Subcutaneous abdominal adipose tissue (tissue), 5 donors: ENCODE results near the gene HNRNPA3.
"Not testable (repeated sequence)": the region's sequence is repeated elsewhere in the genome, so short reads cannot be mapped to it uniquely, and the experiment has no call there.

Experiments used
- H3K27ac ChIP-seq: one replicate; pipeline ENCODE4 v1.7.0; 2013; ENCODE audit warnings: low read depth, mild to moderate bottlenecking, inconsistent platforms, low read length, moderate library complexity
- H3K27me3 ChIP-seq, 5 donors: one replicate each; pipeline ENCODE4 v1.7.0; 2013; ENCODE audit warnings: low read length in 5 of 5, inconsistent platforms in 1 of 5; ENCODE audit not compliant: control insufficient read depth in 5 of 5, insufficient read depth in 4 of 5
- H3K36me3 ChIP-seq, 5 donors: one replicate each; pipeline ENCODE4 v1.7.0; 2013; ENCODE audit warnings: low read length in 5 of 5; ENCODE audit not compliant: control insufficient read depth in 5 of 5, insufficient read depth in 5 of 5
- H3K4me1 ChIP-seq, 5 donors: one replicate each; pipeline ENCODE4 v1.7.0; 2013; ENCODE audit warnings: low read length in 5 of 5, mild to moderate bottlenecking in 3 of 5, moderate library complexity in 1 of 5; ENCODE audit not compliant: control insufficient read depth in 5 of 5, insufficient read depth in 5 of 5
- H3K4me3 ChIP-seq, 5 donors: one replicate each; pipeline ENCODE4 v1.7.0; 2013; ENCODE audit warnings: low read length in 5 of 5, low read depth in 1 of 5
- H3K9ac ChIP-seq, 5 donors: one replicate each; pipeline ENCODE4 v1.7.0; 2013; ENCODE audit warnings: low read length in 5 of 5, mild to moderate bottlenecking in 4 of 5, moderate library complexity in 3 of 5
- H3K9me3 ChIP-seq, 5 donors: one replicate each; pipeline ENCODE4 v1.7.0; 2013; ENCODE audit warnings: low read length in 5 of 5; ENCODE audit not compliant: control insufficient read depth in 5 of 5
- donor health status: healthy.
- donor health status: healthy.
- donor health status: healthy.
- donor health status: healthy.
- donor health status: healthy.

HNRNPA3 gene

GRCh38 chr2:177211576-177212105 lies 953 bp upstream of the HNRNPA3 start:
- Histone ChIP-seq H3K27ac (peak overlapping the region; percentile 100), H3K9ac (peak overlapping the region; percentile 87 to 94 (median 92)), H3K4me1 (peaks cover 0 to 41% (median 38%) of the 10 kb centered on the region in 5 donors)

DNA sequence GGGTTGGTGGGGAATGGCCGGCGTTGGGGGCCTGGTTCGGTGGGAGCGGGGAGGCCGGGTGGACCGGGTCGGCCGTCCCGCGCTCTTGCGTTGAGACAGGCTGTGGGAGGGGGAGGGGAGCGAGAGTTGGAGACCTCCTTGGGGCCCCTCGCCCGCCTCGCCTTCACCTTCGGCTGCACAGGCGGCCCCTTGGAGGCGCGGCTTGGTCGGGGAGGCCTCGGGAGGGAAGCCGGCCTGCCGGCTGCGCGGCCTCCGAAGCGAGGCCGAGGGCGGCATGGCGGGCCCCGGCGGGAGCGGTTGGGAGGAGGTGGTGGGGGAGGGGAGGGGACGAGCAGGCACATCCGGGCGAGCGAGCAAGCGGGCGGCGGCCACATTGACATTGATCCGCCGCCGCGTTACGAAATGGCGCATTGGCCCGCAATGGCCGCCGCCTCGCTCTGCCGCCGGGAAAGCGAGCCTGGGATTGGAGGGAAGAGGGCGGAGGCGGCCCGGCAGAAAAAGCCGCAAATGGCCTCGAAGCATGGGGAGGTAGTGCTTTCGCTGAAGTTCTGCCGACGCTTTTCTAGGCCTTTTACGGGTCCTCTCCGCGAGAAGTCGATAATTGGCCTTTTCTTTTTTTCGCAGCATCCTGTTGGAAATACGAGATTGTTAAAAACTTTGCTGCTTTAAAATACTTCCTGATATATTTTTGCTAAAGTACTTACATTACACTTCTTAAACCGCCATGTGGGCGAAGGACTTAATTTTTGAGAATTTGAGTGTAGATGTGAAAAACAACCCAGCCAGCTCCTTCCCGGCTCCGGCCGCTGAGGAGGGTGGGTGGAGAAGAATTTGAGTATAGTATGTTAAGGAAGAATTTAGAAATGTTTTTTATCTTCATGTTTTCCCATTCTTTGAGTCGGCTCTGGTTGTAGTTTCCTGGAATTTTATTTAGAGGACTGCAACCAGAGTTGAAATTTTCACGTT lies 580 bp downstream of the HNRNPA3 start:
- Histone ChIP-seq H3K27ac (peak overlapping the region; percentile 100), H3K4me1 (peaks cover 0 to 49% (median 38%) of the 10 kb centered on the region in 5 donors), H3K9ac (peak overlapping the region; percentile 83 to 94 (median 93)), H3K27me3 (no peaks in the 10 kb centered on the region), H3K36me3 (peaks cover 9 to 28% (median 22%) of the 10 kb centered on the region in 5 donors), H3K4me3 (peak overlapping the region; percentile 83 to 92 (median 84)), H3K9me3 (no peaks in the 10 kb centered on the region)

More at GRCh38 chr2:177211576-177212105, 953 bp upstream of the HNRNPA3 start:
- Histone ChIP-seq H3K27me3 (no peaks in the 10 kb centered on the region), H3K4me3 (peak overlapping the region; percentile 62 to 83 (median 74)), H3K36me3 (peaks cover 6 to 13% (median 9%) of the 10 kb centered on the region in 5 donors), H3K9me3 (no peaks in the 10 kb centered on the region)

GRCh38 chr2:177217247-177217843 lies 4.8 kb downstream of the HNRNPA3 start:
- Histone ChIP-seq H3K4me1 (peaks cover 0 to 47% (median 28%) of the 10 kb centered on the region in 5 donors), H3K27ac (peak overlapping the region; percentile 54), H3K9ac (peak overlapping the region in 2 of 5 donors; percentile 8 to 41), H3K9me3 (no peaks in the 10 kb centered on the region), H3K36me3 (peaks cover 41 to 65% (median 50%) of the 10 kb centered on the region in 5 donors), H3K4me3 (no peak overlapping the region), H3K27me3 (no peaks in the 10 kb centered on the region)

DNA sequence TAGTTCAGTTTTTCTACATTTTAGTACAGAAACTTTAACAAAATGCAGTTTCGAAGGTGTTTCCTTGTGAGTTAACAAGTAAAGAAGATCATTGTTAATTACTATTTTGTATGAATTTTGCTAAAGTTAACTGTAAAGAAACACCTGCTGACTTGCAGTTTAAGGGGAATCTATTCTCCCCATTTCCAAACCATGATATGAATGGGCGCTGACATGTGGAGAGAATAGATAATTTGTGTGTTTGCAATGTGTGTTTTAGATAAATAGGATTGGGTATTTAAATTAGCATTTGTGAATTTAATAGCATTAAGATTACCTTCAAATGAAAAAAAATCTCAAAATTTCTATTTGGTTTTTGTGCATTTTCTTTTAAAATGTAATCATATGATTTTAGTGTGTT lies 7.2 kb downstream of the HNRNPA3 start:
- H3K36me3 ChIP-seq = peaks cover 50 to 78% (median 57%) of the 10 kb centered on the region in 5 donors
- not testable (repeated sequence) for H3K9ac ChIP-seq, H3K9me3 ChIP-seq, H3K27ac ChIP-seq, H3K4me3 ChIP-seq, H3K27me3 ChIP-seq
- H3K4me1 ChIP-seq = peaks cover 0 to 33% (median 15%) of the 10 kb centered on the region in 5 donors

GRCh38 chr2:177221534-177221933 lies 8.9 kb downstream of the HNRNPA3 start:
- Histone ChIP-seq H3K9ac (no peak overlapping the region), H3K27ac (peak overlapping the region; percentile 13), H3K4me1 (peaks cover 0 to 19% (median 4%) of the 10 kb centered on the region in 5 donors), H3K9me3 (no peaks in the 10 kb centered on the region), H3K36me3 (peaks cover 46 to 70% (median 55%) of the 10 kb centered on the region in 5 donors), H3K27me3 (no peaks in the 10 kb centered on the region), H3K4me3 (no peak overlapping the region)

GRCh38 chr2:177221970-177222369 lies 9.4 kb downstream of the HNRNPA3 start:
- Histone ChIP-seq H3K27ac (peak overlapping the region; percentile 13), H3K9me3 (no peaks in the 10 kb centered on the region), H3K36me3 (peaks cover 46 to 65% (median 51%) of the 10 kb centered on the region in 5 donors), H3K4me1 (peaks cover 0 to 17% (median 4%) of the 10 kb centered on the region in 5 donors), H3K4me3 (no peak overlapping the region), H3K27me3 (no peaks in the 10 kb centered on the region), H3K9ac (no peak overlapping the region)

DNA sequence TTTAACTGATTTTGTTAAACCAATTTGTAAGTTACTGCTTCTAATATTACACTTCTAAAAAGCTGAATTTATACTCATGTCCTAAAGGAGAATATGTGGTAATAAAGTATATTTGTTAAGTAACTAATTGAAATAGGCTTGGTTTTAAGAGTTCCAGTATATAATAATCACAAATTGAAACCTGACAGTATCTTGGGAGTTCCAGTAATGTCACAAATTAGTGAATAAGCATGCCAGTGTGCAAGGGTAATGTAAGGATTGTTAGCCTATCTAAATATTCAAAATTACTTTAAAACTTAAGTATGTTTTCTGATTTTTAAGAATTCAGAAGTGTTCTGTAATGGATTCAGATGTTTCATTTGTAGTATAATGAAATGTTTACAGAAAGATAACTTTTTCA lies 10.8 kb downstream of the HNRNPA3 start:
- Histone ChIP-seq H3K4me1 (peaks cover 0 to 13% (median 2%) of the 10 kb centered on the region in 5 donors), H3K27ac (peak overlapping the region; percentile 61), H3K36me3 (peaks cover 38 to 54% (median 40%) of the 10 kb centered on the region in 5 donors)
- H3K9me3 ChIP-seq, H3K4me3 ChIP-seq, H3K9ac ChIP-seq, H3K27me3 ChIP-seq: not testable (repeated sequence)

DNA sequence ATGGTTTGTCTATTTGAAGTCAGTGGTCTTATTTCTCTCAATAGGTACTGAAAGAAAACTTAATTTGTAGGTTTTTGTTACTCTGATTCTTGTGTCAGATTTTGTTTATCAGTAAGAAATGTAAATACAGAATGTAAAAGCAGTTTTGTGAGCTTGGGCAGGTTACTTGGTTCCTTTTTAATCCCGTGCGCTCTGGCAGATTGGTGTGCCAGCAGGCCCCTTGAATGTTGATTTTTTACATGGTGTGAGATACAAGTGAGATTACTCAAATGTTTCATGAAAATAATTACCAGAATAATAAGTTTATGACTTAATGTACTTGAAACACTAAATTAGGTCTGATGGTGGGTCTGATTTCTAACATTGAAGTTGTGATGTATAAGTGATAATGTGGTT lies 13.4 kb downstream of the HNRNPA3 start:
- Histone ChIP-seq H3K27ac (no peak overlapping the region), H3K27me3 (no peaks in the 10 kb centered on the region), H3K36me3 (peaks cover 34 to 51% (median 40%) of the 10 kb centered on the region in 5 donors), H3K4me3 (no peak overlapping the region), H3K9me3 (no peaks in the 10 kb centered on the region), H3K9ac (no peak overlapping the region), H3K4me1 (peaks cover 0 to 7% (median 0%) of the 10 kb centered on the region in 5 donors)

GRCh38 chr2:177229442-177230242 lies 17.0 kb downstream of the HNRNPA3 start:
- H3K4me1 ChIP-seq = peaks cover 0 to 7% (median 0%) of the 10 kb centered on the region in 5 donors
- no peak overlapping the region for H3K27ac ChIP-seq
- H3K27me3 ChIP-seq = no peaks in the 10 kb centered on the region
- H3K36me3 ChIP-seq = peaks cover 48 to 61% (median 50%) of the 10 kb centered on the region in 5 donors
- H3K9me3 ChIP-seq = no peaks in the 10 kb centered on the region
- H3K4me3 ChIP-seq = no peak overlapping the region
- H3K9ac ChIP-seq = peak overlapping the region in 1 of 5 donors; percentile 7
